Measurements from ENCODE around the gene TMEM229B. TPM values are rescaled to one million over a fixed set of nuclear protein-coding genes. Genes with fewer than 3 reads are reported as not detected.

Gene TMEM229B
- total RNA-seq, 2 experiments from 2014 or later: 3.9 to 11.7 TPM

GRCh38 chr14:67505254-67505653 lies 16.7 kb upstream of the TMEM229B start:
- H3K9me3 ChIP-seq (ENCODE audit: low read length): no peaks in the 10 kb centered on the region
- H3K9me2 ChIP-seq (ENCODE audit: insufficient read depth, low read length): no peaks in the 10 kb centered on the region
- H3K4me1 ChIP-seq (ENCODE audit: insufficient read depth, low read length, poor library complexity, severe bottlenecking): no peaks in the 10 kb centered on the region
- ChIA-PET CTCF (ENCODE audit: unreplicated experiment) (no interaction called here), POLR2A (interaction anchor here (0.5 kb wide), 1 partner anchor 36 kb away, joined by 3 read pairs; no protein-coding TSS in a partner anchor)
- BruUV-seq (replicated peaks): no TSS peak
- no peak overlapping the region for H3K4me2 ChIP-seq (ENCODE audit: low read length)
- H3K36me3 ChIP-seq (ENCODE audit: insufficient read depth, low read length): no peaks in the 10 kb centered on the region
- H3K79me2 ChIP-seq (ENCODE audit: insufficient read depth, low read depth, low read length): no peaks in the 10 kb centered on the region
- no peak overlapping the region for H2AFZ ChIP-seq (ENCODE audit: low read length)
- intact Hi-C loops (cut with micrococcal nuclease; ENCODE audit: unreplicated experiment): no loop called here
- no peak for DNase-seq (ENCODE audit: low spot score)
- TF ChIP-seq CTCF (conservative IDR thresholded peaks at IDR 0.05; ENCODE audit: low read length) (no peak), EZH2phosphoT487 (IDR thresholded peaks at IDR 0.05; ENCODE audit: borderline replicate concordance, low read depth, low read length) (no peak)
- no peak overlapping the region for H3K27ac ChIP-seq (ENCODE audit: low read depth, low read length, poor library complexity, severe bottlenecking)
- H3K4me3 ChIP-seq (ENCODE audit: low read depth, low read length, poor library complexity, severe bottlenecking): no peak overlapping the region
- no peaks in the 10 kb centered on the region for H4K20me1 ChIP-seq (ENCODE audit: insufficient read depth, low read length)

- Histone ChIP-seq H3K36me3 (ENCODE audit: insufficient read depth, low read length) (no peaks in the 10 kb centered on the region), H3K27ac (ENCODE audit: low read depth, low read length, poor library complexity, severe bottlenecking) (no peak overlapping the region), H2AFZ (ENCODE audit: low read length) (no peak overlapping the region), H3K4me3 (ENCODE audit: low read depth, low read length, poor library complexity, severe bottlenecking) (no peak overlapping the region), H3K79me2 (ENCODE audit: insufficient read depth, low read depth, low read length) (no peaks in the 10 kb centered on the region), H3K9me2 (ENCODE audit: insufficient read depth, low read length) (no peaks in the 10 kb centered on the region), H3K4me1 (ENCODE audit: insufficient read depth, low read length, poor library complexity, severe bottlenecking) (no peaks in the 10 kb centered on the region), H4K20me1 (ENCODE audit: insufficient read depth, low read length) (no peaks in the 10 kb centered on the region), H3K4me2 (ENCODE audit: low read length) (no peak overlapping the region), H3K9me3 (ENCODE audit: low read length) (no peaks in the 10 kb centered on the region)
- intact Hi-C loops (cut with micrococcal nuclease; ENCODE audit: unreplicated experiment): no loop called here
- ChIA-PET POLR2A (interaction anchor here (1.0 kb wide), 1 partner anchor 12 kb away, joined by 3 read pairs; no protein-coding TSS in a partner anchor), CTCF (ENCODE audit: unreplicated experiment) (no interaction called here)
- no peak for TF ChIP-seq CTCF (conservative IDR thresholded peaks at IDR 0.05; ENCODE audit: low read length)
- TF ChIP-seq EZH2phosphoT487 (IDR thresholded peaks at IDR 0.05; ENCODE audit: borderline replicate concordance, low read depth, low read length): no peak
- no peak for DNase-seq (ENCODE audit: low spot score)
- BruUV-seq (replicated peaks): no TSS peak
Observed at GRCh38 chr14:67503331-67503730, 14.8 kb upstream of the TMEM229B start.

GRCh38 chr14:67502867-67503266 lies 14.3 kb upstream of the TMEM229B start:
- DNase-seq (ENCODE audit: low spot score): no peak
- Histone ChIP-seq H3K4me2 (ENCODE audit: low read length) (no peak overlapping the region), H3K4me3 (ENCODE audit: low read depth, low read length, poor library complexity, severe bottlenecking) (no peak overlapping the region), H3K27ac (ENCODE audit: low read depth, low read length, poor library complexity, severe bottlenecking) (no peak overlapping the region), H3K9me3 (ENCODE audit: low read length) (no peaks in the 10 kb centered on the region), H3K79me2 (ENCODE audit: insufficient read depth, low read depth, low read length) (no peaks in the 10 kb centered on the region), H3K4me1 (ENCODE audit: insufficient read depth, low read length, poor library complexity, severe bottlenecking) (no peaks in the 10 kb centered on the region), H2AFZ (ENCODE audit: low read length) (no peak overlapping the region), H3K9me2 (ENCODE audit: insufficient read depth, low read length) (no peaks in the 10 kb centered on the region), H4K20me1 (ENCODE audit: insufficient read depth, low read length) (no peaks in the 10 kb centered on the region), H3K36me3 (ENCODE audit: insufficient read depth, low read length) (no peaks in the 10 kb centered on the region)
- ChIA-PET CTCF (ENCODE audit: unreplicated experiment) (no interaction called here), POLR2A (interaction anchor here (0.6 kb wide), 1 partner anchor 15 kb away, joined by 3 read pairs; no protein-coding TSS in a partner anchor)
- intact Hi-C loops (cut with micrococcal nuclease; ENCODE audit: unreplicated experiment): no loop called here
- no TSS peak for BruUV-seq (replicated peaks)
- TF ChIP-seq CTCF (conservative IDR thresholded peaks at IDR 0.05; ENCODE audit: low read length) (no peak), EZH2phosphoT487 (IDR thresholded peaks at IDR 0.05; ENCODE audit: borderline replicate concordance, low read depth, low read length) (no peak)

All from OCI-LY7 (cell line).